ENCODE results near the gene CAMKMT.
"Not testable (repeated sequence)": the region's sequence is repeated elsewhere in the genome, so short reads cannot be mapped to it uniquely, and the experiment has no call there.

CAMKMT gene

GRCh38 chr2:44579837-44580230, 218.1 kb downstream of the CAMKMT start:
- DNase-seq (ENCODE audit: insufficient read length, low spot score), result no peak
- no peak for FAIRE-seq
- TF ChIP-seq CTCF (IDR thresholded peaks at IDR 0.05; ENCODE audit: insufficient read depth, missing control alignments), result no peak

GRCh38 chr2:44580875-44581515, 219.2 kb downstream of the CAMKMT start:
- no peak for TF ChIP-seq CTCF (IDR thresholded peaks at IDR 0.05; ENCODE audit: insufficient read depth, missing control alignments)
- no peak for DNase-seq (ENCODE audit: insufficient read length, low spot score)
- FAIRE-seq, result no peak

- no peak for TF ChIP-seq CTCF (IDR thresholded peaks at IDR 0.05; ENCODE audit: insufficient read depth, missing control alignments)
- DNase-seq (ENCODE audit: insufficient read length, low spot score), result no peak
- no peak for FAIRE-seq
These were observed 220.7 kb downstream of the CAMKMT start for GRCh38 chr2:44582363-44583008.

GRCh38 chr2:44595615-44596014, 233.9 kb downstream of the CAMKMT start:
- not testable (repeated sequence) for DNase-seq (ENCODE audit: insufficient read length, low spot score); FAIRE-seq

GRCh38 chr2:44596537-44597320, 235.0 kb downstream of the CAMKMT start:
- FAIRE-seq (peak; percentile 73), DNase-seq (ENCODE audit: insufficient read length, low spot score) (no peak)
- TF ChIP-seq CTCF (IDR thresholded peaks at IDR 0.05; ENCODE audit: insufficient read depth, missing control alignments), result no peak

- FAIRE-seq (no peak), DNase-seq (ENCODE audit: insufficient read length, low spot score) (no peak)
- TF ChIP-seq CTCF (IDR thresholded peaks at IDR 0.05; ENCODE audit: insufficient read depth, missing control alignments), result no peak
These were observed 236.8 kb downstream of the CAMKMT start for GRCh38 chr2:44598330-44599119.

GRCh38 chr2:44599130-44599529, 237.4 kb downstream of the CAMKMT start:
- no peak for TF ChIP-seq CTCF (IDR thresholded peaks at IDR 0.05; ENCODE audit: insufficient read depth, missing control alignments)
- DNase-seq (ENCODE audit: insufficient read length, low spot score) (peak; percentile 17), FAIRE-seq (peak; percentile 91)

All from D721Med (cell line).